Loucy (cell line): ENCODE data around the gene PIWIL1.

Source experiments
- EZH2phosphoT487 ChIP-seq: fragments of 200-600 bp; IDR thresholded peaks from 2 replicates; pipeline ENCODE4 v1.6.1; 2018; ENCODE audit warnings: antibody characterized with exemption, mild to moderate bottlenecking, moderate library complexity, borderline replicate concordance
- TF ChIP-seq, protein P1 (sequence below): fragments of 200-600 bp; sonication (generic); conservative IDR thresholded peaks from 2 replicates; pipeline ENCODE4 v1.5.1; 2014; ENCODE audit warnings: mild to moderate bottlenecking, antibody characterized with exemption, low read length

DNA sequence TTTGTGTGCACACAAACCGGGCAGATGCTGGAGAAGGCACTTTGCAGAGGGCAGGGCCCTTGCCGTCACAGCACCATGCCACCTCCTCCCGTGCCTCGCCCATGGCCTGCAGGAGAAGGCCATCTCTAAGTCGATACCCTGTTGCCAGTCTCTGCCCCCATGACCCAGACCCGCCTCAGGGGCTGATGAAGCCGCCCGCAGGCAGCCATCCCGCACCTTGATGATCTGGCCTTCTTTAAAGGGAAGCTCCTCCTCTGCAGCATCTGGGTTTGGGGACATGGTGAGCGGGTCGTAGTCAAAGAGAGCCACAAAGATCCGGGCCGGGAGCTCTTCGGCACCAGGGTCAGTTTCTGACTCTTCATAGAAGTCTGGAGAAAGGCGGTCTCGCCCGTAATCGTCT lies 76.2 kb downstream of the PIWIL1 start:
- TF ChIP-seq, protein P1, sequence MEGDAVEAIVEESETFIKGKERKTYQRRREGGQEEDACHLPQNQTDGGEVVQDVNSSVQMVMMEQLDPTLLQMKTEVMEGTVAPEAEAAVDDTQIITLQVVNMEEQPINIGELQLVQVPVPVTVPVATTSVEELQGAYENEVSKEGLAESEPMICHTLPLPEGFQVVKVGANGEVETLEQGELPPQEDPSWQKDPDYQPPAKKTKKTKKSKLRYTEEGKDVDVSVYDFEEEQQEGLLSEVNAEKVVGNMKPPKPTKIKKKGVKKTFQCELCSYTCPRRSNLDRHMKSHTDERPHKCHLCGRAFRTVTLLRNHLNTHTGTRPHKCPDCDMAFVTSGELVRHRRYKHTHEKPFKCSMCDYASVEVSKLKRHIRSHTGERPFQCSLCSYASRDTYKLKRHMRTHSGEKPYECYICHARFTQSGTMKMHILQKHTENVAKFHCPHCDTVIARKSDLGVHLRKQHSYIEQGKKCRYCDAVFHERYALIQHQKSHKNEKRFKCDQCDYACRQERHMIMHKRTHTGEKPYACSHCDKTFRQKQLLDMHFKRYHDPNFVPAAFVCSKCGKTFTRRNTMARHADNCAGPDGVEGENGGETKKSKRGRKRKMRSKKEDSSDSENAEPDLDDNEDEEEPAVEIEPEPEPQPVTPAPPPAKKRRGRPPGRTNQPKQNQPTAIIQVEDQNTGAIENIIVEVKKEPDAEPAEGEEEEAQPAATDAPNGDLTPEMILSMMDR = no peak
- TF ChIP-seq EZH2phosphoT487 = no peak
